NCI-H1105 (cell line): ENCODE measurements around the gene XK.

ENCODE experiments used
- DNase-seq: peaks from one replicate; lab custom pipeline; 2025; lab: John Stamatoyannopoulos, UW

Gene XK

GRCh38 chrX:37679888-37680287, 5.7 kb upstream of the XK start:
- DNase-seq, result no peak

GRCh38 chrX:37684426-37684825, 1.2 kb upstream of the XK start:
- no peak for DNase-seq

GRCh38 chrX:37684973-37685372, 618 bp upstream of the XK start:
- DNase-seq, result no peak

- no peak for DNase-seq
Observed at GRCh38 chrX:37686369-37686995, 891 bp downstream of the XK start.

- DNase-seq, result no peak
Observed at GRCh38 chrX:37686996-37687395, 1.4 kb downstream of the XK start.

GRCh38 chrX:37690119-37690518, 4.5 kb downstream of the XK start:
- DNase-seq, result no peak

GRCh38 chrX:37692918-37693317, 7.3 kb downstream of the XK start:
- no peak for DNase-seq

- no peak for DNase-seq
Observed at GRCh38 chrX:37697169-37697760, 11.7 kb downstream of the XK start.

GRCh38 chrX:37701588-37701987, 16.0 kb downstream of the XK start:
- DNase-seq, result no peak

GRCh38 chrX:37711991-37712390, 26.4 kb downstream of the XK start:
- DNase-seq, result no peak

GRCh38 chrX:37712458-37712857, 26.9 kb downstream of the XK start:
- no peak for DNase-seq

- no peak for DNase-seq
Observed at GRCh38 chrX:37714479-37714878, 28.9 kb downstream of the XK start.

- DNase-seq, result no peak
Observed at GRCh38 chrX:37716602-37717001, 31.0 kb downstream of the XK start.

- no peak for DNase-seq
Observed at GRCh38 chrX:37717708-37718107, 32.1 kb downstream of the XK start.

GRCh38 chrX:37722595-37722994, 37.0 kb downstream of the XK start:
- no peak for DNase-seq

- DNase-seq, result no peak
Observed at GRCh38 chrX:37726346-37726745, 40.8 kb downstream of the XK start.

GRCh38 chrX:37745354-37745753, 59.8 kb downstream of the XK start:
- DNase-seq, result peak; percentile 47

GRCh38 chrX:37745835-37746217, 60.2 kb downstream of the XK start:
- DNase-seq, result no peak

- DNase-seq, result no peak
Observed at GRCh38 chrX:37746218-37746941, 60.8 kb downstream of the XK start.

- DNase-seq, result no peak
Observed at GRCh38 chrX:37746951-37747350, 61.4 kb downstream of the XK start.

GRCh38 chrX:37752281-37752680, 66.7 kb downstream of the XK start:
- DNase-seq, result no peak

- no peak for DNase-seq
Observed at GRCh38 chrX:37752936-37753335, 67.3 kb downstream of the XK start.

GRCh38 chrX:37753384-37753783, 67.8 kb downstream of the XK start:
- no peak for DNase-seq

GRCh38 chrX:37754516-37754915, 68.9 kb downstream of the XK start:
- no peak for DNase-seq
